Measurements from ENCODE around the gene AQP6.
"Not testable (repeated sequence)": the region's sequence is repeated elsewhere in the genome, so short reads cannot be mapped to it uniquely, and the experiment has no call there.

The AQP6 gene

DNA sequence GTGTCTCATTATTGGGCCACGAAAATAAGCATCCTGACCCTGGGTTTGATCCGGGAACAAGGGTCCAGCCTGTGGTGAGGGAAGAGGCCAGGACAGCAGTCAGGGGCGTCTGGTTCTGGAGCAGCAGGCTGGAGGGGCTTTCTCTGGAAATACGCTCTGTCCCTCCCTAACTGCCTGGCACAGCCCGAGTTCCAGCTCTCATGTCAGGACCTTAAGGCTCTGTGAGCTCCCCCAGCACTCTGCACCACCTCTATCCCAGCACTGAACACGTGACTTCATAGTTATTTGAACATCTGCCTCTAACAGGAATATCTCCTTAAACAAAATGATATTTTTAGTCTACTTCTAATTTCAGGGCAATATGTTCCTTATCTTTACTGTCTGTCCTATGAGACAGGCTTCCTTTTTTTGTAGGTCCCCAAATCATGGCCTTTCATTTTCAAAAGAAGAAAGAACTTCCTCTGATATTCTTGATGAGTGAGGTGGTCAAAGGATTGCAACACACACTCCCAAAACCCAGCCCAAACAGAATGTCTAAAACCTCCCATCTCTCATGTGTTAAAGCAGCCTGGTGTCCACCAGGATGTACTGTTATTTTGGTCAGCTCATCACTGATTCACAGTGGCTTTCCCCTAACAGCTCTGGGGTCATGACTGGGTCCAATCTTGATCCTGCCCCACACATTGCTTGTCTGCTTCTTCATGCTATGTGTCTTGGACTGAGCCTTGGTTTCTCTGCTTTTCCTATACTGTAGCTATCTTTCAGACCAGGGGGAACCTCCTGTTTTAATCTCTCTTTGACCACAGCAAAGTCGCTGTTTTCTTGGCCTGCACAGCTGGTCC is 9.7 kb downstream of the AQP6 start:
- Mint-ChIP-seq H3K36me3 (ENCODE audit: low read depth) (peaks cover 23% of the 10 kb centered on the region), H3K27me3 (no peaks in the 10 kb centered on the region), H3K9me3 (no peaks in the 10 kb centered on the region), H3K4me1 (ENCODE audit: low read depth) (peaks cover 7% of the 10 kb centered on the region), H3K27ac (no peak overlapping the region), H3K4me3 (no peak overlapping the region)

DNA sequence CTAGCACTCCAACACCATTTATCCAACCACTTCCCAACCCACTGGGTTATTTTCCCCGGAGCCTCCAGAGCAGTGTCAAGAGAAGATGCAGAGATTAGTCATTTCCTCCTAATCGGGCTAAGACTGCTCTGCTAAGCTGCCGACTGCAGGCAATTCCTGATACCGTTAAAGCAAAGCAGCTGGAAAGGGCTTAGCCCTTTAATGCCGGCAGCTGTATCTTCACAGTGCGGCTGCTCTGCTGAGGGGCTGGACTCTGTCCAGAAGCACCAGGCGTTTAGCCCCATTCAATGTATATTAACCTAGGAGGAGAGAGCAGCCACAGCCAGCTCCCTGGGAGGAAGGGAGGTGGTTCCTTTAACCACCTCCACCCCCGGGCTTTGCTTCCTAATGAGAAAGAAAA is 11.1 kb downstream of the AQP6 start:
- peaks cover 37% of the 10 kb centered on the region for H3K36me3 Mint-ChIP-seq (ENCODE audit: low read depth)
- no peak overlapping the region for H3K27ac Mint-ChIP-seq
- no peak overlapping the region for H3K4me3 Mint-ChIP-seq
- peaks cover 7% of the 10 kb centered on the region for H3K4me1 Mint-ChIP-seq (ENCODE audit: low read depth)
- no peaks in the 10 kb centered on the region for H3K9me3 Mint-ChIP-seq
- no peaks in the 10 kb centered on the region for H3K27me3 Mint-ChIP-seq

DNA sequence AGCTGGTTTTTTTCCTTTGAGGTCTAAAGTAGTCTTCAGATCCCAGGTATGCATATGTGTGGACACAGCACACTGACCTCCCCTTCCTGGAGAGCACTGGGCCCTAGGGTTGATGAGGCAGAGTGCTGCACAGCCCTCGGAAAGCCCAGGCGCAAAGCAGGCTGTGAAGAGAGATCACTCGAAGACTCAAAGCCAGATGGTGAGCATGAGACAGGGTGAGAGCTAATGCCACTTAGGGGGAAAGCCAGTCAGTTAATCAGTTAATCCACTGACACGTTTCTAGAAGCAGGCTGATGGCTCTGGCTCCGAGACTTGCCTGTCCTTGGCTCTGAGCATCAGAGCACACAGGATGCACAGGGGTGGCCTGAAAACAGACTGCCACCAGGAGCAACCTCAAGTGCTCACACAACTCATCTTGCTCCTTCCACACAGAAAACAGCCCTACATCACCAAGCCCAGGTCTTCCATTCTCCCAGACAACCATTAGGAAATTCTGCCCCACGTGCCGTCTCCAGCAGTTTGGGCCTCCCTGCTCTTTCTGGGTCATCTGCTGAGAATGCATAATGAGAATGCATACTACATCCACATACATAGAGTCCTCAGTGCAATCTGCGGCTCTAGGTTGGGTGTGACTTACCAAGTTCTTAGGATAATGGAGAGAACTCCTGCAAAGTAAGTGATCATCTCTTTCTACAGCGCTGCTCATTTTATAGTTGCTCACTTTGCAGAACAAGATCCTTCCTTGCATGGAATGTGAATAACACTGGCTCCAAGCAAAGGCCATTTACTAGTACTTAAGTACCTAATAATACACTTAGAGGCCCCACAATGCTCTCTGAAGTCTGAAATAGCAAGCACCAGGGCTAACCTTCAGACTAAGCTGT is 12.0 kb downstream of the AQP6 start:
- H3K36me3 Mint-ChIP-seq (ENCODE audit: low read depth) = peaks cover 45% of the 10 kb centered on the region
- H3K27me3 Mint-ChIP-seq = no peaks in the 10 kb centered on the region
- peaks cover 7% of the 10 kb centered on the region for H3K4me1 Mint-ChIP-seq (ENCODE audit: low read depth)
- H3K4me3 Mint-ChIP-seq = no peak overlapping the region
- no peaks in the 10 kb centered on the region for H3K9me3 Mint-ChIP-seq
- no peak overlapping the region for H3K27ac Mint-ChIP-seq

DNA sequence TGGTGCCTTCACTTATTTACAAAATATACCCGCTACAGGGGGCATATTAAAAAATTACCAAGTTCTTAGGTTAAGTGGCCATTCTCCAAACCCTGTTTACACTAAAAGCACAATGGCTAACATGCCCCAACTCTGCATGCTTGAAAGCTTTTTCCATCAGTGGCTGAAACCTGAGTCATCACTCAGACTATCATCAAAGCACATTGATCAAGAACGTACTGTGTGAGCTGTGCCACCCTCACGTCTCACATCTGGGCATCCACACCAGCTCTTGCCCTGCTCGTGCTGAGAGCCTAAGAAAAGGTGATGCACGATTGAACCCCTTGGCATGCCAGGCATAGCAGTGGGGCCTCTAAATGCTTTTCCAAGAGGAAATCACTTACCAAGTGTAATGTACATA is 13.2 kb downstream of the AQP6 start:
- Mint-ChIP-seq H3K27ac (peak overlapping the region; percentile 50), H3K36me3 (ENCODE audit: low read depth) (peaks cover 56% of the 10 kb centered on the region), H3K27me3 (no peaks in the 10 kb centered on the region), H3K4me1 (ENCODE audit: low read depth) (peaks cover 7% of the 10 kb centered on the region), H3K9me3 (no peaks in the 10 kb centered on the region), H3K4me3 (no peak overlapping the region)

DNA sequence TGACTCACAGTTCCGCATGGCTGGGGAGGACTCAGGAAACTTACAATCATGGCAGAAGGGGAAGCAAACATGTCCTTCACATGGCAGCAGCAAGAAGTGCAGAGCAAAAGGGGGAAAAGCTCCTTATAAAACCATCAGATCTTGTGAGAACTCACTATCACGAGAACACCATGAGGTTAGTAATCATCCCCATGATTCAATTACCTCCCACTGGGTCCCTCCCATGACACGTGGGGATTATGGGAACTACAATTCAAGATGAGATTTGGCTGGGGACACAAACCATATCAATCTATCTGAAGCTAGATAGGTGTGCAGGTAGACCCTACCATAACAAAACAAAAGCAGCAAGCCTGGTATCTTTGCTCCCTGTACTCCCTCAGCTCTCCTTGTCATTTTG is 13.7 kb downstream of the AQP6 start:
- not testable (repeated sequence) for H3K27me3 Mint-ChIP-seq

DNA sequence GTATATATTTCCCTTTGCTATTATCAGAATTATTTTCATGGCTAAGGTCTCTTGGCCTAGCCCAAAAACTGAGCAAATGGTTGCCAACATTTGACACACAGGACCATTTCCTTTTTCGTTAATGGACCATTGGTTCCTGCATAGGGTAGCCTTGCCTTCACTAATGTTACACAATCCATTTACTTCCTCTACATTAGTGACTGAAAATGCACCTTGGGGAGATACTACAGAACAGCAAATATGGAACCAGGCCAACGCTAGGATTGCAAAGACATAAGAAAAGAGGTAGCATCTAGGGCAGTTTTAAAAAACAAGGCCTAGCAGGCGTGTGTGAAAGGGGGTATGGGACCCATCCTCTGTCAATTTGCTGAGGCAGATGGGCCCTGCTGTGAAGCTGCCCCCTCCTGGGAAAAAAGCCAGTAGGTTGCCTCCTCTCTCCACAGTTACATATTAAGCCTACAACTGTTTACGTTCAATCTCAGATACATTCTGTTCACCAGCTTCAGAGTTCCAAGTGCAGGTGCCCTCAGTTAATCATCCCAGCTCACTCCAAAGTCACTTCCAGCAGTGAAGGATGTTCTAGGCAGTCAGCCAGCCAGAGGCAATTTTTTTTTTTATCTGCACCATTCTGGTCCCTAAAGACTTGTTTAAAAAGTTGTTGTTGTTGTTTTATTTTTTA is 15.0 kb downstream of the AQP6 start:
- peaks cover 69% of the 10 kb centered on the region for H3K36me3 Mint-ChIP-seq (ENCODE audit: low read depth)
- H3K9me3 Mint-ChIP-seq = no peaks in the 10 kb centered on the region
- no peak overlapping the region for H3K4me3 Mint-ChIP-seq
- H3K27me3 Mint-ChIP-seq = no peaks in the 10 kb centered on the region
- H3K27ac Mint-ChIP-seq = no peak overlapping the region
- peaks cover 7% of the 10 kb centered on the region for H3K4me1 Mint-ChIP-seq (ENCODE audit: low read depth)

More for the DNA sequence above, 13.7 kb downstream of the AQP6 start:
- H3K36me3 Mint-ChIP-seq (ENCODE audit: low read depth) = peaks cover 56% of the 10 kb centered on the region
- H3K4me3 Mint-ChIP-seq; H3K9me3 Mint-ChIP-seq; H3K4me1 Mint-ChIP-seq (ENCODE audit: low read depth): not testable (repeated sequence)
- H3K27ac Mint-ChIP-seq = peak overlapping the region; percentile 50

DNA sequence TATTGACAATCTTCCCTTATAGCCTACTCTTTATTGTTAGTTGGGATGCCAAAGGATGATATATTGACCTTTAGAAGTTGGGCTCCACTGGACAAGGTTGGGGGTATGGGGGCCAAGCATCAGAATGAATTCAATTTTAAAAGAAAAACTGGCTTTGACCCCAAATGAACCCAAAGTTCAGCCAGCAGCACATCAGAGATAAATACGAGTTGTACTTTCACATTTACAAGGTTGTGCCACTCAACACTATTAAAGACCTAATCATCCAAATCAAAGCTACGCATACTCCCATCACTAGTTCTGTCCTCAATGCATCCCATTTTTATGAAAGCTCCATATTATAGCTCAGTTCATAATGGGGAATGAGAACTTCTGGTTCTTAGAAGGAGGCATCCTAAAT is 16.7 kb downstream of the AQP6 start:
- not testable (repeated sequence) for H3K27ac Mint-ChIP-seq; H3K4me1 Mint-ChIP-seq (ENCODE audit: low read depth); H3K27me3 Mint-ChIP-seq; H3K9me3 Mint-ChIP-seq; H3K4me3 Mint-ChIP-seq
- peaks cover 82% of the 10 kb centered on the region for H3K36me3 Mint-ChIP-seq (ENCODE audit: low read depth)

DNA sequence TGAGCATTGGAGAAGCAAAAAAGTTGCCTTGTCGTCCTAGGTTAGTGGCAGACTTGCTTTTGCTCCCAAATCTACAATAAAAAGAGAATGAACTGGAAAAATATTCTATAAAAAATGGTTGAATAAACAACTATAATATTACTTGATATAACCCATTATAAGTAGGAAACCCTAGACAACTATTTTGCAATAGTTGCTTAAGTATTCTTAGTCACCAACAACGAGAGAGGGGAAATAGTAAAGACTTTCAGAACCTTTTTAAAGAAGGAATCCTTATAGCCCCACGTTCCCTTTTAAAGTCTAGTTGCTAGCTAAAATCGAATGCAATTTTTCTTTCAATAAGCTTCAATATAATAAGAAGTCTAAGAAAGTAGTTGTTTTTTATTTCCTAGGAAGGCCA is 17.5 kb downstream of the AQP6 start:
- Mint-ChIP-seq H3K9me3 (no peaks in the 10 kb centered on the region), H3K4me3 (no peak overlapping the region), H3K27me3 (no peaks in the 10 kb centered on the region), H3K4me1 (ENCODE audit: low read depth) (peaks cover 7% of the 10 kb centered on the region), H3K27ac (no peak overlapping the region), H3K36me3 (ENCODE audit: low read depth) (peaks cover 83% of the 10 kb centered on the region)

DNA sequence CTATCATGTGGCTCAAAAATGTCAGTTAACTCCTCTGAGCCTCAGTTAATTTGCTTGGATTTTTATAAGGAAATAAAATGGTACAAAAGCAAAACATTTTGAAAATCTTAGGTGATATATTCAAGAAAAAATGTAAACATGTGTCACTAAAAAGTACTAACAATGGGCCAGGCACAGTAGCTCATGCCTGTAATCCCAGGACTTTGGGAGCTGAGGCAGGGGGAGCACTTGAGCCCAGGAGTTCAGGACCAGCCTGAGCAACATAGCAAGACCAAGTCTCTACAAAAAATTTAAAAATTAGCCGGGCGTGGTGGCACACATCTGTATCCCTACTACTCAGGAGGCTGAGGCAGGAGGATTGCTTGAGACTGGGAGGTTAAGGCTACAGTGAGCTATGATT is 25.7 kb downstream of the AQP6 start:
- H3K27ac Mint-ChIP-seq = no peak overlapping the region
- no peaks in the 10 kb centered on the region for H3K27me3 Mint-ChIP-seq
- no peaks in the 10 kb centered on the region for H3K9me3 Mint-ChIP-seq
- H3K4me3 Mint-ChIP-seq = no peak overlapping the region
- H3K4me1 Mint-ChIP-seq (ENCODE audit: low read depth) = no peaks in the 10 kb centered on the region
- peaks cover 81% of the 10 kb centered on the region for H3K36me3 Mint-ChIP-seq (ENCODE audit: low read depth)

DNA sequence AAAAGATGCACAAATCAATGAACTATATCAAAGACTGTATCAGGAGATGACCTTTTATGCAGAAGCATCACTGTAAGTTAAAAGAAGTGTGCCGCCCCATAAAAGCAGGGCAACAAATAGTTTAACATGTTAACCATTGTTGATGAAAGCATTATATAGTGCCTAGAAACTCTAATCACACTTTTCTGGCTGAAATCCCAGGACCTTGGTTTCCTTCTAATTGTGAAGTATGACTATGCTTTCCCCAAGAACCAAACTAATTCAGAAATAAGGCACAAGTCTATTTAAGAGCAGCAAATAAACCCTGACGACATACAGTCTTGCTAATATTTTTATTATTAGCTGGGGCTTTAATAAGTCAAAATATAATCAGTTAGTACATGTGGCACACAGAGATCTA is 30.8 kb downstream of the AQP6 start:
- Mint-ChIP-seq H3K27me3 (no peaks in the 10 kb centered on the region), H3K27ac (no peak overlapping the region), H3K9me3 (no peaks in the 10 kb centered on the region), H3K4me3 (no peak overlapping the region), H3K36me3 (ENCODE audit: low read depth) (peaks cover 72% of the 10 kb centered on the region), H3K4me1 (ENCODE audit: low read depth) (no peaks in the 10 kb centered on the region)

DNA sequence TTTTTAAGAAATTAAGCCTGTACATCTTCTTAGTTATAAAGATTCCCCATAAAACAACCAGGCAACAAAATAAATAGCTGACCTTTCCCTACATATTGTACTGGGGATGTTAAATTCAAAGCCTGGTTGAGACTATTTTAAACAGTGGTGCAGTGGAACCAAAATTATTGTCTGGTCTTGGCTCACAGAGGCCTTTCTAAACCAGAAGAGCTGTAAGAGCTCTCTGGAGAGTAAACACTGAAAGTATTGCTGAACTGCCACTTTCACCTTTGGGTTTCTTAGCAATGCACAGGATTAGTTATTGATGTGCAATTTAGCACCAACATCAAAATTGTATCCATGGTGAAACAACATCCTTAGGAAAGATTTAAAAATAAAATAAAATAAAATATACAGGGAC is 31.9 kb downstream of the AQP6 start:
- H3K27me3 Mint-ChIP-seq = no peaks in the 10 kb centered on the region
- H3K9me3 Mint-ChIP-seq = no peaks in the 10 kb centered on the region
- H3K4me3 Mint-ChIP-seq = no peak overlapping the region
- H3K27ac Mint-ChIP-seq = no peak overlapping the region
- H3K4me1 Mint-ChIP-seq (ENCODE audit: low read depth) = no peaks in the 10 kb centered on the region
- H3K36me3 Mint-ChIP-seq (ENCODE audit: low read depth) = peaks cover 69% of the 10 kb centered on the region

DNA sequence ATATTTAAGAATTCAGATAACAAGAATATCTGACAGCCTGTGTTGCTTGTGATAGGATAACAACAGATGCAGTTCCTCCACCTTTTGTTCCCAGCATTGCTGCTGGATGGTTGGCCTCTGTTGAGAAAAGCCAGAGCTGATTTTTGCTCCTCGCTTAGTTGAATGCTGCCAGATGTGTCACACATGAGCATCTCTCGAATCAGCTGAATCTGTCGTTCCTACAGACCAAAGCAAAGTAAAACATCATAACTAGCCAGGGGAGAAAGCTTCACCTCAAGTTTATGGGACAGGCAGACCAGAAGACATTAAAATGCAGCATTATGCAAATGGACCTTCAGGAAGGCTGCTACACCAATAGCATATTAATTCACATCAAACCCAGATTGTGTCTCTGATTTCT is 32.4 kb downstream of the AQP6 start:
- Mint-ChIP-seq H3K36me3 (ENCODE audit: low read depth) (peaks cover 71% of the 10 kb centered on the region), H3K9me3 (no peaks in the 10 kb centered on the region), H3K27ac (no peak overlapping the region), H3K4me1 (ENCODE audit: low read depth) (no peaks in the 10 kb centered on the region), H3K4me3 (no peak overlapping the region), H3K27me3 (no peaks in the 10 kb centered on the region)

DNA sequence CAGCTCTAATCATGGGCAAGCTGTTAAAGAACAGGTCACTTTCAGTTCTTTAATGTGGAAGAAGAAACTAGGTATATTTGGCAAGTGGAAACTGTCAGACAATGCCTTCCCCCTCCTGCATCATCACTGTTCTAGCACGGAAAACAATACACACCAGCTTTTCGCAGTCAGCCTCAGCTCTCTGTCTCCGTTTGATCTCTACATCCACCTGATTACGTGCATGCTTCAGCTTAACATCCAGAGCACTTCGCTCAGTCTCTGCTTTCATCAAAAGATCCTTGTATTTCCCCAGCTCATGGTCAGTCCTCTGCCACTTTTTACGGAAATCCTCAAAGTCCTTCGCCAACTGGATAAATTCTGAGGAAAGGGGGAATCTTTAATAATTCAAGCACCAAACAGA is 33.5 kb downstream of the AQP6 start:
- H3K27me3 Mint-ChIP-seq = no peaks in the 10 kb centered on the region
- peaks cover 60% of the 10 kb centered on the region for H3K36me3 Mint-ChIP-seq (ENCODE audit: low read depth)
- no peaks in the 10 kb centered on the region for H3K9me3 Mint-ChIP-seq
- no peaks in the 10 kb centered on the region for H3K4me1 Mint-ChIP-seq (ENCODE audit: low read depth)
- no peak overlapping the region for H3K4me3 Mint-ChIP-seq
- H3K27ac Mint-ChIP-seq = no peak overlapping the region

DNA sequence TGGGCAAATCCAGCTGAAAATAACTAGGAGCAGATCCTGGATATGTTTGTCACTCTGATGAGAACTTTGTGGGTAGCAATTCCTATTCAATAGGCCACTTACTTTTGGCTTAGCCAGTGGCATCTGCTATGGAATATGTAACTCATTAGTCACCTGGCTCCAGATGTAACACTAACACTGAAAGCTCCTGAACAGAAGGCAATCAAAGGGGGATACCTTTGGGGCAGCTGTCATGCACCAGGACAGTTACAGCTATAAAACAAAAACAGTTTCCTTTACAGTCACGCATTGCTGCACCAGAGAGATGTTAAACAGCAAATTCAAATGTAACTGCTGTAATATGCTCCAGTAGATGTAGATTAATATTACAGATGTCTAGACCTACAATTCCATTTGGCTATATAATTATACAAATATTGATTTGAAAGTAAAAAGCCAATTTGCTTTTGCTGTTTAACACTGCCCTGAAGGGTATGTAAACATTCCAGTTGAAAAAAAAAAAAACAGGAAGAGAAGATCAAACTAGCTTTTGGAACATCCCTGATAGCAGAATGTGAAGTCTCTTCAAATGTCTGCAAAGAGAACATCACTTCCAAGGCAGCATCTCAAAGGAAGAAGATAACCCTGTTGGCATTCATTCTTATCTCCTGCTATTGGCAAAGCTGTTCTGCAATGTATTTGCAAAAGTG is 34.2 kb downstream of the AQP6 start:
- Mint-ChIP-seq H3K4me3 (no peak overlapping the region), H3K36me3 (ENCODE audit: low read depth) (peaks cover 56% of the 10 kb centered on the region), H3K4me1 (ENCODE audit: low read depth) (no peaks in the 10 kb centered on the region), H3K27me3 (no peaks in the 10 kb centered on the region), H3K9me3 (no peaks in the 10 kb centered on the region), H3K27ac (no peak overlapping the region)
